A549 (cell line): ENCODE measurements around the gene ATP2C2.

Experiments used
- BCL3 ChIP-seq: fragments of >200 bp; sonication (Bioruptor Twin); formaldehyde crosslinking; IDR thresholded peaks from 3 replicates; pipeline ENCODE4 v1.6.1; 2016
- CEBPB ChIP-seq, 2 experiments: fragments of >200 bp in 1 of 2; sonication (Bioruptor Twin) in 1 of 2; formaldehyde crosslinking in 1 of 2; IDR thresholded peaks; 2 replicates each; pipeline ENCODE4 v1.6.1; 2012 to 2016
- CTCF ChIP-seq: fragments of >200 bp; sonication (Bioruptor Twin); formaldehyde crosslinking; IDR thresholded peaks from 3 replicates; pipeline ENCODE4 v1.5.1; 2016
- EHMT2 ChIP-seq: fragments of 200-600 bp; sonication (generic); IDR thresholded peaks from 2 replicates; pipeline ENCODE4 v1.6.1; 2016; ENCODE audit warnings: antibody characterized with exemption, low read depth, mild to moderate bottlenecking, moderate library complexity
- ELK1 ChIP-seq: fragments of 150-350 bp; IDR thresholded peaks from 2 replicates; pipeline ENCODE4 v1.6.1; 2014; ENCODE audit warnings: low read depth, mild to moderate bottlenecking, low read length
- EP300 ChIP-seq, 2 experiments: fragments of >200 bp; sonication (Bioruptor Twin); formaldehyde crosslinking; IDR thresholded peaks; 2 replicates in 1 of 2; 3 replicates in 1 of 2; pipeline ENCODE4 v1.6.1; 2016 to 2017
- FOSL2 ChIP-seq, 2 experiments: fragments of 450-650 bp in 1 of 2; fragments of >200 bp in 1 of 2; sonication (Bioruptor Twin) in 1 of 2; formaldehyde crosslinking; IDR thresholded peaks; 2 replicates each; pipeline versions ENCODE4 v1.5.0 to v1.6.1; 2016 to 2020; ENCODE audit warnings: mild to moderate bottlenecking in 1 of 2, moderate library complexity in 1 of 2
- KDM1A ChIP-seq: fragments of 200-600 bp; sonication (generic); IDR thresholded peaks from 2 replicates; pipeline ENCODE4 v1.6.1; 2016; ENCODE audit warnings: low read depth, mild to moderate bottlenecking
- MAX ChIP-seq: IDR thresholded peaks from 2 replicates; pipeline ENCODE4 v1.6.1; 2012
- NR3C1 ChIP-seq: fragments of >200 bp; sonication (Bioruptor Twin); formaldehyde crosslinking; IDR thresholded peaks from 3 replicates; pipeline ENCODE4 v1.6.1; 2017
- POLR2A ChIP-seq: IDR thresholded peaks from 2 replicates; pipeline ENCODE4 v1.6.1; 2012; ENCODE audit warnings: mild to moderate bottlenecking, low read length
- RAD21 ChIP-seq, 2 experiments: fragments of >200 bp in 1 of 2; sonication (Bioruptor Twin) in 1 of 2; formaldehyde crosslinking in 1 of 2; IDR thresholded peaks in 1 of 2; conservative IDR thresholded peaks in 1 of 2; 2 replicates in 1 of 2; 3 replicates in 1 of 2; pipeline ENCODE4 v1.6.1; 2012 to 2018; ENCODE audit warnings: inconsistent platforms in 1 of 2
- REST ChIP-seq: fragments of 200-600 bp; sonication (generic); IDR thresholded peaks from 2 replicates; pipeline ENCODE4 v1.6.1; 2016; ENCODE audit warnings: antibody characterized with exemption, mild to moderate bottlenecking, moderate library complexity

GRCh38 chr16:84416407-84417321 is 48.3 kb downstream of the ATP2C2 start:
- TF ChIP-seq CEBPB (IDR thresholded peaks at IDR 0.05) (no peak), EP300 (IDR thresholded peaks at IDR 0.05) (no peak), CTCF (no peak), MAX (no peak), REST (no peak), RAD21 (conservative IDR thresholded peaks at IDR 0.05 in 1 of 2, IDR thresholded peaks at IDR 0.05 in 1 of 2) (no peak), KDM1A (no peak), NR3C1 (no peak), POLR2A (no peak), ELK1 (no peak), BCL3 (no peak), EHMT2 (no peak), FOSL2 (IDR thresholded peaks at IDR 0.05) (no peak), FOSL2 (CRISPR knock-in tag; IDR thresholded peaks at IDR 0.05) (no peak)
